GM21526 (cell line): Measurements from ENCODE around the gene DNAJB6.

Experiments used
- ATAC-seq: cut with Tn5 transposase; IDR thresholded peaks from one replicate; pipeline ENCODE4 v1.9.1; 2021; ENCODE audit warnings: moderate library complexity; ENCODE audit not compliant: unreplicated experiment, low FRiP score

The DNAJB6 gene

DNA sequence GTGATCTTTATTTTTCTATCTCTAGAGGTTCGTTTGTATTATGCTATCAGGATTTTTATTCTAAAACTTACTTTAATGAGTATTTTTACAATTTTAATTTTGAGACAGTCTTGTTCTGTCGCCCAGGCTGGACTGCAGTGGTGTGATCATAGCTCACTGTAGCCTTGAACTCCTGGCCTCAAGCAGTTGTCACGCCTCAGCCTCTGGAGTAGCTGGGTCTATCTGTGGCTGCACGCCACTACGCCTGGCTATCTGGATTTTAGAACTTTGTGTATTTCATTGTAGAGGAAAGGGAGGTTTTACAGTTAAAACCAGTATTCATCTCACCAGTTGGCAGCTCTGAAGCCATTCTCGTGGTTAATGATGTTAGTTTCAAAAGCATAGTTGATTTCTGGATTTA lies 25.9 kb downstream of the DNAJB6 start:
- ATAC-seq: no peak

DNA sequence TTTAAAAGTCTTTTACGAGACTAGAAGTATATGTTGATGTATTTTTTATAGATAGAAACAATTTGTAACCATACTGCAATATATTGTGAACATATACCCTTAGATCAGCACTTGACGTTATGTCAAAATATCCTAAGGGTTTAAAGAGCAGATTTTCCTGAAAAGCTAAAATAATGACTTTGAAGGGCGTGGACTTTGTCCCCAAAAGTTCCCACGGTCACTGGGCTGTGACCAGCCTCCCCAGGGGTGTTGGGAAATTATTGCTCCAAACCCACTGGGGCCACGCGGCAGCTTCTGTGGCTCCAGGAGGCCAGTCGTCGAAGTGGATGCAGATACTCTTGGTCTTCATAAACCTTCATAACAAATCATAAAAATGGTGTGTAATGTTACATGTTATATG lies 29.9 kb downstream of the DNAJB6 start:
- ATAC-seq: no peak

DNA sequence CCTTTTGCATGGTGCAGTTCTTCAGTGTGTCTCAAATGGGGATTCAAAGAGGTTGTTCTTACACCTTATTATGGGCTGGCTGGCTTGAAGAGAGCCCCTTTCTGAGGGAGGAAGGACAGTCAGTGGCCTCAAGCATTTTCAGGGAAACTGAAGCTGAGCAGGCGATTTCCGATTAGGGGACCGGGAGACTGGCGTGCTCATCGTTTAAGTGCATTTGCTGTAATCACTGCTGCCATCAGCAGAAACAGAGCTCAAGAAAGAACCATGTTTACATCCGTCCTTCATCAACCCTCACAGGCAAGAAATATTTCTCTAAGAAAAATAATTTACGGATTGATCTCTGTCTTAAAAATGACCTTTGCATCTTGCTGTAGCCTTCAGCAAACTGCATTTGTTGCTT lies 32.2 kb downstream of the DNAJB6 start:
- no peak for ATAC-seq

DNA sequence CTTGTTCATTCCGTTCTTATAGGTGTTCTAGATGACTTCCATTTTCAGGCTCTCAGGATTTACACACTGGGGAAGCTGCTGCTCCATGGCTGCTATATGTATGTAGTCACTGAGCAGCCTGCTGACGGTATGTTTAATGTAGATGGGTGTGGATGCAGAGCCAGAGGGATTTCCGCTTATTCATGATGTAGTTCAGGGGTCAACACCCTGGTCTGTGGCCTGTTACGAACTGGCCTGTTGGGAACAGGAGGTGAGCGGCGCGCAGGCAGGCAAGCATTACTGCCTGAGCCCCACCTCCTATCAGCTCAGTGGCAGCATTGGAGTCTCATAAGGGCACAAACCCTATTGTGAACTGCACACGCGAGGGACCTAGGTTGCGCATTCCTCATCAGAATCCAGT lies 33.9 kb downstream of the DNAJB6 start:
- no peak for ATAC-seq

DNA sequence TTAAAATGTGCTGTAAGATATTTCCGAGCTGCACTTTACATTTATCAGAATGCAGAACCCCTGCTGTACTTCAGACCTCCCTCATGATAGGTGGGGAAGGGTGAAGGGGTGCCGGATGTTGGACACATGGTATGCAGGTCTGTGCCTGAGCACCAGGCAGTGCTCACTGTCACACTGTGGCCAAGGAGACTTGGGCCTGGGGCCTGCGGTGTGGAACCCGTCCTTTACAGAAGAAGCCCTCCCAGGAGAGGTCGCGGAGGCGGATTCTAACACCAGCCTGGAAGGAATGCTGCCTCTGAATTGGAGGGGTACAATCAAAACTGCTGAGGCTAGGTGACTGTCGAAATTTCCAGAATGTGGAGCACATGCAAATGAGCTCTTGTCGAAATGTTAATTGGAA lies 34.5 kb downstream of the DNAJB6 start:
- ATAC-seq: no peak

DNA sequence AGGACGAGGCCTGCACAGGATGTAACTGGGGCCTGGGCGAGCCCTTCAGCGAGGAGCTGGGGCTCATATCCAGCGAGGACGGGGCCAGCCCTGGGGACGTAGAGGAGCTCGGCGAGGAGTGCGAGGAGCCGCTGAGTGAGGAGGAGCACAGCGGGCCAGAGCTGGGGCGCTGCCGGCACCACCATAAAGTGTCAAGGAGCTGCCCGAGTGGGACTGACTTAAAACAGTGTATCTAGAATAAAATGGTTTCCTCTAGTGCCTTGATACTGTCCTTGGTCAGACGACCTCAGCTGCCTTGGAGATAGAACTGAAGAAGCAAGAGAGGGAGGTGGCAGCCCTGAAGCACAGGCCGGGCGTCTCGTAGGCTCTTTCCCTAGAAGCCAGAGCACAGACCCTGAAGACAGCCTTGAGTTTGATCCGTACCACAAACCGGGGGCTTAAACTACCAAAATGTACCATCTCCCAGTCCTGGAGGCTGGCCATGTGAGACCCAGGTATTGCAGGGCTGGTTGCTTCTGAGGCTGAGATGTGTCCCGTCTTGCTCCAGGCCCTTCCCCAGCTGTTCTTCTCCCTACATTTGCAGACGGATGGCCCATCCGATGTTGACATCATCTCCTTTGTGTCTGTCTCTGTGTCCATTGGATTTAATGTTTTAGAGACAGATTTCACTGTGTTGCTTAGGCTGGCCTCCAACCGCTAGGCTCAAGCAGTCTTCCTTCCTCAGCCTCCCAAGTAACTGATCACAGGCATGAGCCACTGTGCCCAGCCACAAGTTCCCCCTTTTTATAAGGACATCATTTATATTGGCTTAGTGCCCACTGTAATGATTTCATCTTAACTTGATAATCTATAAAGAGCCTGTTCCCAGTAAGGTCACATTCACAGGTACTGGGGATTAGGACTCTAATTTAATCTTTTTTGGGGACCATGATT lies 35.8 kb downstream of the DNAJB6 start:
- ATAC-seq: no peak

DNA sequence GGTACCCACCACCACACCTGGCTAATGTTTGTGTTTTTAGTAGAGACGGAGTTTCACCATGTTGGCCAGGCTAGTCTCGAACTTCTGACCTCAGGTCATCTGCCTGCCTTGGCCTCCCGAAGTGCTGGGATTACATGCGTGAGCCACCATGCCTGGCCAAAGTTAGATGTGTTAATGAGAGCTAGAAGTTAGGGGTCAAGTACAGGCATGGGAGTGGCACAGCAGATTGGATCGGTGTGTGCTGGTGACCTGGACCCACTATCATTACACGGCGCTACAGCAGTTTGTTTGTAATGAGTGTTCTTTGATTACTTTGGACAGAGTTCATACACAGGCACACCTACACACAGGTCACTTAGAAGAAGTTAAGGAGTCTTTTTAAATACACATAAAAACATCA lies 36.7 kb downstream of the DNAJB6 start:
- ATAC-seq: no peak

DNA sequence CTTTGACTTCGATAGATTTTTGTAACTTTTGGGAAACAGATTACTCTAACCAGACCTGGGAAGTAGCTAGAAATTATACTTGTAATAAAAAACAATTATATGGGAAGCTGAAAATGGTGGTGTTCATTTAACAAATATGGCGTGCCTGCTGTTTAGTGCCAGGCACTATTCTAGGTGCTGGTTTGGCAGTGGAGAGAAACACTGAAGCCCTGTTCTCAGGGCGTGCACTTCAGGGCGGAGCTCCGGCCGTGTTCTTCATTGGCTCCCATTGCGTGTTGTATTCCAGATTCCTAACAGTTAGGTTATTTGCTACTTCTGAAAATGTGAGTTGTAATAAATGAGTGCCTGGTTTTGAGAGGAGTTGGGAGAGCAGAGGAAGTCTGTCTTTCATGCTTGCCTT lies 38.6 kb downstream of the DNAJB6 start:
- no peak for ATAC-seq

DNA sequence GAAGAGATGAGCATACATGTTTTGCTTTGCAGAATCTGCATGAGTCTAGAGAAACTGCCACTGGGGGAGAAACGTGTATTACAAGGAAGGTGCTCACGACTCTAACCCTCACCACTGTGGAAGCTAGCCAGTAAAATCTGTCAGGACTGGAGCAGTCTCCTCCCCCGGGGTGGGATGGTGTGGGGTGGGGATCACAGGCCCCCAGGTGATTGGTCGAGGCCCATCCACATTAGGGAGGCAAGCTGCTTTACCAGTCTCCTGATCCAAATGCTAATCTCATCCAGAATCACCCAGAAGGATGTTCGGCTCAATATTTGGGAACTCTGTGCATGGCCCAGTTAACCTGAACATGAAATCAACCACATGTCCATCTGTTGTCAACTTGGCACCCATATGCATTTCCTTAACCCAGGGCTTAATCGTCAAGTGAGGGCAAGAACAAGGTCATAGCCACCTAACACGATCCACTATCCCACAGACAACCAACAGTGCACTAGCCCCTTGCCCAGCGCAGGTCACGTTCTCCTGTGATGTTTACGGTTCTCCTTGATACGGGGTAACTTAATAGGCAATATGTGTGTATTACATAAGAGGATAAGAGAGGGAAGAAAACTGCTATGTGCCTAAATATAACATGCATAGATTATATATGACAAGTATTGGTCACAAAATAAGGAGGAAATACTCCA lies 40.8 kb downstream of the DNAJB6 start:
- ATAC-seq: no peak

DNA sequence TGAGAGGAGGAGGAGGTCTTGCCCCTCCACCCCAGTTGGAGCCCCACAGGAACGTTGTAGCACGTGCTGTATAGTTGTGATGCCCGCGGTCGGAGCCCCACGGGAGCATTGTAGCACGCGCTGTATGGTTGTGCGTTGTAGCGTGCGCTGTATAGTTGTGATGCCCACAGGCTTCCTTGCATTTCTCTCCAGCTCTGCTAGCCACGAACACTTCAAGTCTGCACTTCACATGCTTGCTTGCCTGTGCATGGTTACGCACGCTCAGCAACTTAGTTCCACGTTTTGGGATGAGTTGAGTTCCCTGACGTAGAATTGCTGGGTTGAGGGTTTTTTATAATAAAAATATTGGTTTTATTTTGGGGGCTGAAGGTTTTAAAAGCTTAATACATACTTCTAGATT lies 41.6 kb downstream of the DNAJB6 start:
- no peak for ATAC-seq

DNA sequence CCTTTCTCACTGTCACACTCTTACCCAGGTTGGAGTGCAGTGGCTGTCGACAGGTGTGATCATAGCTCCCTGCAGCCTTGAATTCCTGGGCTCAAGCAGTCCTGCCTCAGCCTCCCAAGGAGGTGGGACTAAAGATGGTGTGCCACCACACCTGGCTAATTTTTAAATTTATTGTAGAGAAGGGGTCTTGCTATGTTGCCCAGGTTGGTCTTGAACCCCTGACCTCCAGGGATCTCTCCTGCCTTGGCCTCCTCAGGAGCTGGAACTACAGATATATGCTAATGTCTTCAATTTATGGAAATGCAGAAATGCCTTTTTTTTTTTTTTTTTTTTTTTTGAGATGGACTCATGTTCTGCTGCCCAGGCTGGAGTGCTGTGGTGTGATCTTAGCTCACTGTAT lies 42.7 kb downstream of the DNAJB6 start:
- no peak for ATAC-seq

DNA sequence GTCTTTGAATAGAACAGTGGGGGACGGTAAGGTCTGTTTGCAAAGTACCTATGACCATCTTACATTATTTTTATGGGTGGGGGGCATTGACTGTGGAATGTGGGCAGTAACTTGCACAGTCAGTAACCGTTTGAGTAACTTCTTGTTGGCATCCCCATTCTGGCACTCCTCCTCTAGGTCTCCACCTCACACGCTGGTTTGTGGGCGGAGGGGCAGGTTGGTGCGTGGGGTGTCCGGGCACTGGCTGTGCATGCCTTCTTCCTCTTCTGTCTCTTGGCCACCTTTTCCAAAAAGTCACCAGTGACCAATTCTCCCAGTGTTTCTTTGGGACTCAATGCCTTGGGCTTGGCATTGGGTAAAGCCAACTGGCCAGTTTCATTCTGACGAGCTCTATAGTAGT lies 43.6 kb downstream of the DNAJB6 start:
- no peak for ATAC-seq

DNA sequence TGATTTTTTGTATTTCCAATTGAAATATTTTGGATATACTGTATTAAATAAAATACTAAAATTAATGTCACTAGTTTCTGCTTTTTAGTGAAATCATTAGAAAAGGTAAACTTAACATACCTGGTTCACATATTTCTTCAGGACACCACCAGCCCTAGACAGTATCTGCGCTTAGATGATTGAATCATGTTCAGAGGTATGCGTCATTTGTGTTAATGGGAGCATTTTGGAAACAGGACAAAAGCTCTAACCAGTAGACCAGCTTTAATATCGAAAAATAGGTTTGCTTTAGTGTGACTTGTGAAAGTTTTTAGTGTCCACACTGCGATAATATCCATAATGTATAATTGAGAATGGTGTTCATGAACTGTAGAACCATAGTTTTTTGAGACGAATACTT lies 47.1 kb downstream of the DNAJB6 start:
- no peak for ATAC-seq

DNA sequence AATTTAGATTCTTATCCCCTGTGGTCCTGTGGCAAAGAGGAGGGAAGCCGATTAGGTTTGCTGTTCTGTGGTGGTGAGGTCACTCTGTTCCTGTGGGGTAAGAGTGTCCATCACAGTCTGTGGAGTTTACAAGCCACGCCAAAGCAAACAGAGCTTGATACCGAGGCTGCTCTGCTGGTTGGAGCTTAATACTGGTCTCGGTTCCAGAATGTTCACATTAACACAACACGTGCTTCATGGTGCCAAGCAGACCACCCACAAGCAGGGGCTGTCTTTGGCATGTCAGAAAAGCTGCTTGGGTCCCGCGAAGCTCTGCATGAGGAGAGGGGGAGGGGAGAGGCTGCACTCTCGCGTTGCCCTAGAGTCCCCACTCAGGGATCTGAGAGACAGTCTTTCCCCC lies 47.5 kb downstream of the DNAJB6 start:
- no peak for ATAC-seq

DNA sequence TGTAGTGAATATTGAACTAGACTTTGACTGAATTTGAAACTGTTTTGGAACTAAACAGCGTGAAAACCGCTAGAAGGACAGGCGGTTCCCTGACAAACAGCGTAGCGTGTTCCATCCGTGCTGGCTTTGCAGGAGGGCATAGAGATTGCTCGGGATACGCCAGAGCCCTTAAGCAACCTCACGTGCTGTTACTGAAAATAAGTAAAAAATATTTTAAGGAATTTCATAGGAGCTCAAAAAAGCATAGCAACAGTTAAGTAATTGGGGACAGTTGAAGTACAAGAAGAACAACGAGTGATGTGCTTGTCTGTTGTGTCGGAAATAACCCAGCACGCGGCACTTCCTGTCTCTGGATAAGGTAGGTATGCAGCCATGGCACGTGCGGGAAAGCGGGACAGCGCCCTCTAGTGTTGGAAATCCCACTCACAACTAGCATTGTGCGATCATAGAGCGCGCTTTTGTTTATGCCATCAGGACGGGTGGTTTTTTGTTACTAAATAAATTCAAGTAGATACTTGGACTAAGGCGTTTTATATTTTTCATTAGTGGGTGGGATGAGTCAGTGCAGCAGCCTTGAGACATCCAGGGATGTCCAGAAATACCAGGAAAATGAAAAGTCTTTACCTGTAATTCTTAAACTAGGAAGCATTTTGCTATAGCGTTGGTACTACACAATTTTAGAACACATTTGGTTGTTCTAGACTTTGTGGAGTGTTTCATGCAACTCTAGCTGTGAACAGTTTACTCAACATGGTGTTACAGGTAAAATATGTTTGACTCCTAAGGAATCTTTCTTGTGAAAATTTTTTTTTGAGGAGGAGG lies 50.4 kb downstream of the DNAJB6 start:
- ATAC-seq: peak; percentile 91

DNA sequence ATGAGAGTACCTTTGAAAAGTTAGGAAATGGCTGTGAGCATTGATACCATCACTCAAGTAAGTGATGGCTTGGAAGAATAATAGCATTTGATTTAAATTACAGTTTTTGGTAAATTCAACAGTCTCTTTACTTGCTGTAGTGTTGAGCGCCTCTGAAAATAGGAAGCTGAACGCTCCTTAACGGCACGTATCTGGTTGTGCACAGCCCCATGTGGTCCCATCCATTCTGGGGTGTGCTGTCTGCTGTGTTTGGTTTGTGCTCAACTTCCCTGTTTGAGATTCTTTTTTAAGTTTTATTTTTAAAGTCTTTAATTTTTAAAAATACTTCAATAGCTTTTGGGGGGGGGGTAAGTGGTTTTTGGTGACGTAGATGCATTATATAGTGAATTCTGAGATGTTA lies 51.5 kb downstream of the DNAJB6 start:
- ATAC-seq: no peak

DNA sequence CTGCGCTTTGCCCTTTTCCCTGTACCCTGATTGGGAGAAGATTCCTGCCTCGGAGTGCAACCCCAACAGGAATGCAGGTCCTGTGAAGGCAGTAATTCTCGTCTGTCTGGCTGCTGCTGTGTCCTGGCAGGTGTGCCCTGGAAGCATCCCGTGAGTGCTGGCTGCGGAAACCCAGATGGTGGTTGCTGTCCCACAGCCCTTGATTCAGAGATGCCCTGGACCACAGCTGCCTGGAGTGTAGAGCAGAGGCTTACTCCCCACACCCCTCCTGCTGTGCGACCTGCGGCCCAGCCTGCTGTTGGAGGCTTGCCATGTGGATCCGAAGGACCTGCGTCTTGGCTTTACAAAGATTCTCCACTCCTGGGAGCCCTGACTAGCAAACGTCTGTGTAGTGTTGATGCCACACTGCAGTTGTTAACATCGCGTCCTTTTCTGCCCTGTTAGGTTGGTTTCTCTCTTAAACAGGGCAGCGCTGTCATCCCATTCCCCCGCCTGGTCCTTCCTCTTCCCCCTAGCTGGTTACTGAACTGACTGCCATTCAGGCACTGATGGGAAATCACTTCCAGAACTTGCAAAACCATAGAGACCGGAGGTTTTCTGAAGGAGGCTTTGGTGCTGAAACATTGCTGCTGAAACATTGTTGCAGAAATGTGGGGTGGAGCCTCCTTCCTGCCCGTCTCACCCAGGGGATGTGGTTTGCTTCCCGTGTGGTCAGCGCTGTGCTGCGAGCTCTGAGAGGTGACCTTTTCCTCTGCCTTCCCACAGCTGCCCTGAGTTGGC lies 53.3 kb downstream of the DNAJB6 start:
- ATAC-seq: no peak

DNA sequence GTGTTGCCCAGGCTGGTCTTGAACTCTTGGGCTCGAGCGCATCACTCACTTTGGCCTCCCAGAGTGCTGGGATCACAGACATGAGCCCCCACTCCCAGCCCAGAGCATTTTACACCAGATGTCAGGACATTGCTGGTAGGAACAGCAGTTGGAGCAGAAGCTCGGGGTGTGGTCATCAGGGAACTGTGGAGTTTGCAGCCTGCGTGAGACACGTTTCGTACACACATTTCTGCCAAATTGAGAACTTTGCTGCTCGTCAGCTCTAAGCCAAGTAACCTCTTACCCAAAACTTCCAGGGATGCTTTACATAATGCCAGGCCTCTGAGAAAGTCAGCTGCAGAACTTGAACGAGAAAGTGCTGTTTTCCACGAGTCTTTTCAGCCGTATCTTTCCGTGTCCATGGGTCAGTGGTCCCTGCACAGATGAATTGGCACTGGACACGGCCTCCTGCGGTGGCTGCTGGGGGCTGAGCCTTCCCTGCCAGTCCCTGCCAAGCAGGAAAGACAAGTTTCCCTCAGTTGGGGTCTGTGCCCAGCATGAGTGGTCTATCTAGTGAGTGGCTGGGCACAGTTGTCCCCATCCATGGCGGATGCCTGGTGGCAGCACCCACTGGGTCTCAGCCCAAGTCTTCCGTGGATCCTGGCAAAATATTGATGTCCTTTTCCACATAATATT lies 54.4 kb downstream of the DNAJB6 start:
- no peak for ATAC-seq

DNA sequence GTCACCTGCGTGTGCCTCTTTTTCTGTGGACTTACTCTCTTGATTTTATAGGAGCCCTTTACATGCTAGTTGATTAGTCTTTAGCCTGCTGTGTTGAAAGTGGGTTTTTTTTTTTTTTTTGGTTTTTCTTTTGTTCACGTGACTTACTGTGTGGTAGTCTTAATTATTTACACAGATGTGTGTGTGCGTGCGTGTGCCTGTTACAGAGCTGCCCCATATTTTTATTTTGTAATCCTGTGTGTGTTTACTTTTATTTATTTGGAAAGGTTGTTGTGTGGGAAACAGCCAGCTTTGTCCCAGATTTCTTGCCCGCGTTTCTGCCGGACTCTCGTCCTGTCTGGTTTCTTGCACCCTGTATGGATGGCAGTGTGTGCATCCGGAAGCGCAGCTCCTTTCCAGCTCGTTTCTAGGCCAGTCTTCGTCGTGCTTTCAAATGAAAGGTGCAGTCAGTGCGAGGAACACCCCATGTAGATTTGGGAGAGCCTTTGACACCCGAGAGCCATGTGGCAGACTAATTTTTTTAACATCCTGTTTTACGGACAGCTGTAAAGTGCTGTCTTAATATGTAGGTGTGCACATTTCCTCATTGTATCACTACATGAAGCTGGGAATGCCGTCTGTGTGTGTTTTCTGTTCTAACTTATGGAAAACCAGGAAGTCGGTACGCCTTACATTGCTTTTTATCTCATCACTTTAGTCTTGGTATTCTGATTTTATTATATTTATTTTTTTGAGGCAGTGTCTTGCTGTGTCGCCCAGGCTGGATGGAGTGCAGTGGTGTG lies 55.6 kb downstream of the DNAJB6 start:
- ATAC-seq: no peak
